Measurements from ENCODE around the gene NSD1. TPM values are rescaled to one million over a fixed set of nuclear protein-coding genes. Genes with fewer than 3 reads are reported as not detected.

NSD1 gene
- total and polyA plus RNA-seq, 2 of the 4 experiments (the other 2 are of a cell fraction): 7.7 to 31.0 TPM

DNA sequence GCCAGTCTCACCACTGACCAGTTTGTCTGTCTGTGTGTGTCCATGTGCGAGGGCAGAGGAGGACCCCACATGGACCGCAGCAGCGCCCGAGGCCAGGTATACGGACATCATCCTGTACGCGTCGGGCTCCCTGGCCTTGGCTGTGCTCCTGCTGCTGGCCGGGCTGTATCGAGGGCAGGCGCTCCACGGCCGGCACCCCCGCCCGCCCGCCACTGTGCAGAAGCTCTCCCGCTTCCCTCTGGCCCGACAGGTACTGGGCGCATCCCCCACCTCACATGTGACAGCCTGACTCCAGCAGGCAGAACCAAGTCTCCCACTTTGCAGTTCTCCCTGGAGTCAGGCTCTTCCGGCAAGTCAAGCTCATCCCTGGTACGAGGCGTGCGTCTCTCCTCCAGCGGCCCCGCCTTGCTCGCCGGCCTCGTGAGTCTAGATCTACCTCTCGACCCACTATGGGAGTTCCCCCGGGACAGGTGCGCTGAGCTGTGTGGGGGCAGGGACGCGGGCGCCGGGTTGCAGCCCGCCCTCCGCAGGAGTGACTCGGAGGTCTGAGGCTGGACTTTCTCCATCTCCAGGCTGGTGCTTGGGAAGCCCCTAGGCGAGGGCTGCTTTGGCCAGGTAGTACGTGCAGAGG lies 40.4 kb upstream of the NSD1 start:
- peaks cover 12% of the 10 kb centered on the region; the same call in 1 of the 2 replicates for H3K36me3 ChIP-seq (ENCODE audit: control insufficient read depth, insufficient read depth, low read length)
- H2AK5ac ChIP-seq (ENCODE audit: low read depth, low read length): peak overlapping the region; percentile 74
- H2BK120ac ChIP-seq (ENCODE audit: low read depth, low read length): no peak overlapping the region
- dilution Hi-C loops (cut with HindIII; ENCODE audit: low sequenced_read_pairs, unreplicated experiment) (no loop called here), intact Hi-C loops (cut with micrococcal nuclease) (no loop called here), in situ Hi-C loops (cut with MboI; ENCODE audit: low sequenced_read_pairs) (no loop called here)
- 96% methylated on average over 20 of the region's 40 CpGs; no CpG with 5 or more reads in 1 of the 2 experiments for WGBS, 2 experiments (ENCODE audit: extremely low coverage in 2 of 2, insufficient read length in 1 of 2)
- no peak overlapping the region for H2AFZ ChIP-seq (replicated peaks; ENCODE audit: low read length, poor library complexity)
- H2BK5ac ChIP-seq (ENCODE audit: low read depth, low read length, poor library complexity, severe bottlenecking): no peak overlapping the region
- H3K27ac ChIP-seq (ENCODE audit: insufficient read depth, low read length): no peak overlapping the region
- TF ChIP-seq BHLHE40 (IDR thresholded peaks at IDR 0.05; ENCODE audit: low read depth, low read length): no peak
- TF ChIP-seq RCOR1 (IDR thresholded peaks at IDR 0.05; ENCODE audit: insufficient replicate concordance, low read length): no peak
- no peak for TF ChIP-seq RAD21 (IDR thresholded peaks at IDR 0.05; ENCODE audit: low read length)
- TF ChIP-seq NFE2L2 (IDR thresholded peaks at IDR 0.05; ENCODE audit: low read depth, low read length): no peak
- no peak for TF ChIP-seq ELK1 (IDR thresholded peaks at IDR 0.05; ENCODE audit: borderline replicate concordance, low read depth, low read length)
- TF ChIP-seq FOS (IDR thresholded peaks at IDR 0.05; ENCODE audit: low read depth, low read length): no peak
- TF ChIP-seq MAFK (IDR thresholded peaks at IDR 0.05; ENCODE audit: low read depth, low read length): no peak
- no peak for TF ChIP-seq POLR2A (IDR thresholded peaks at IDR 0.05; ENCODE audit: low read depth, low read length)
- no peak for TF ChIP-seq RFX5 (IDR thresholded peaks at IDR 0.05; ENCODE audit: low read depth, low read length)
- peak overlapping the region; percentile 55 for H2AK9ac ChIP-seq (replicated peaks; ENCODE audit: low read depth, low read length, poor library complexity)
- no peaks in the 10 kb centered on the region for H3K79me1 ChIP-seq (ENCODE audit: low read depth in 1 of 2, low read length in 2 of 2)
- no peak overlapping the region for H3K4me3 ChIP-seq (ENCODE audit: insufficient read depth, low read depth, low read length)
- ChIA-PET POLR2A (ENCODE audit: unreplicated experiment) (no interaction called here), CTCF (no interaction called here)
- no peaks in the 10 kb centered on the region for H3K27me3 ChIP-seq (ENCODE audit: control insufficient read depth, insufficient read depth, low read length)
- no peak for DNase-seq
- H3K4me2 ChIP-seq (ENCODE audit: low read depth, low read length): no peak overlapping the region
- no peak for ATAC-seq (ENCODE audit: low read depth)
- no peaks in the 10 kb centered on the region for H3K9me3 ChIP-seq (ENCODE audit: control insufficient read depth, insufficient read depth, low read length)
- 0 out of 2 replicates have a peak, but pooled peaks cover 8% of the 10 kb centered on the region for H3K9me1 ChIP-seq (ENCODE audit: insufficient read depth, low read length)
- no peak overlapping the region for H2BK20ac ChIP-seq (ENCODE audit: low read depth, low read length)
- no peak overlapping the region for H3K4ac ChIP-seq (ENCODE audit: low read depth, low read length)
- peaks cover 29% of the 10 kb centered on the region for H3K4me1 ChIP-seq (ENCODE audit: control insufficient read depth, insufficient read depth, low read length)
- BruUV-seq (replicated peaks): no TSS peak
- no peak overlapping the region for H3K18ac ChIP-seq (ENCODE audit: low read depth, low read length)
- no peak overlapping the region for H4K5ac ChIP-seq (ENCODE audit: low read depth, low read length)
- H3K9ac ChIP-seq (ENCODE audit: low read depth, low read length): no peak overlapping the region
- H3K56ac ChIP-seq (ENCODE audit: extremely low read depth, insufficient read depth, low read length): no peak overlapping the region
- H2BK15ac ChIP-seq (ENCODE audit: low read depth, low read length): 0 out of 3 replicates have a peak overlapping the region, but pooled peaks have one; percentile 40
- H3K23ac ChIP-seq (ENCODE audit: low read depth, low read length): no peak overlapping the region
- no peaks in the 10 kb centered on the region; the same call in 1 of the 2 replicates for H4K20me1 ChIP-seq (ENCODE audit: insufficient read depth, low read length)
- H3K14ac ChIP-seq (replicated peaks; ENCODE audit: low read depth, low read length): no peak overlapping the region
- no peak overlapping the region for H4K91ac ChIP-seq (ENCODE audit: insufficient read depth, low read depth, low read length)
- peak overlapping the region in 1 of 2 experiments; percentile 46; a peak in 1 of 4 replicates for H4K8ac ChIP-seq (ENCODE audit: low read depth in 2 of 2, low read length in 2 of 2)

All from IMR-90 (cell line).